ENCODE data around the gene FRMD6.

GRCh38 chr14:51652168-51653078 is 713 bp downstream of the FRMD6 start:
- TF ChIP-seq CTCF (conservative IDR thresholded peaks at IDR 0.05; ENCODE audit: low read length), result no peak; the same call in 1 of the 2 replicates
- TF ChIP-seq EZH2phosphoT487 (IDR thresholded peaks at IDR 0.05; ENCODE audit: borderline replicate concordance), result no peak

Data from Loucy (cell line).